Activated T-cell treated with anti-CD3 and anti-CD28 coated beads, Interleukin-2, amount 50 U/mL, for 72 hours (primary cell): ENCODE results near the gene ZSCAN9. TPM values are rescaled to one million over a fixed set of nuclear protein-coding genes. Genes with fewer than 3 reads are reported as not detected.

Source experiments
- total RNA-seq, 2 donors: library from RNA; stranded (reverse); gene quantifications; one replicate each; pipeline ENCODE4 v1.2.3, GENCODE V29; 2022

Gene ZSCAN9
- total RNA-seq, 2 donors from 2014 or later = 7.5 to 9.2 TPM

Other genes with a start within 250 kb of the ZSCAN9 start
- gene ZNF165, start 144.7 kb upstream of the ZSCAN9 start, total RNA-seq = 1 to 10 TPM; 5.1 to 6.1 TPM
- gene ZSCAN16, start 100.7 kb upstream of the ZSCAN9 start, total RNA-seq = 1 to 10 TPM; 5.1 to 7.9 TPM
- gene ZKSCAN8, start 83.4 kb upstream of the ZSCAN9 start, total RNA-seq = 10 to 100 TPM; 29.8 to 32.0 TPM
- 1 to 10 TPM; 5.1 to 7.6 TPM for gene ZKSCAN4, start 27.0 kb downstream of the ZSCAN9 start, total RNA-seq
- under 1 TPM in 1 of 2 donors, not detected in 1; 0.14 TPM for gene NKAPL, start 34.0 kb downstream of the ZSCAN9 start, total RNA-seq
- gene ZSCAN26, start 41.9 kb downstream of the ZSCAN9 start, total RNA-seq = 10 to 100 TPM; 10.1 to 10.7 TPM
- 1 to 10 TPM; 4.7 to 5.9 TPM for gene PGBD1, start 56.3 kb downstream of the ZSCAN9 start, total RNA-seq
- 1 to 10 TPM; 1.5 to 2.1 TPM for gene ZSCAN31, start 110.9 kb downstream of the ZSCAN9 start, total RNA-seq
- gene ZKSCAN3, start 124.7 kb downstream of the ZSCAN9 start, total RNA-seq = 1 to 10 TPM; 3.3 to 5.2 TPM
- 1 to 10 TPM; 5.6 to 6.4 TPM for gene ZSCAN12, start 174.5 kb downstream of the ZSCAN9 start, total RNA-seq
- 1 to 10 TPM; 2.5 to 4.3 TPM for gene ZSCAN23, start 218.2 kb downstream of the ZSCAN9 start, total RNA-seq